Measurements from ENCODE around the gene CASQ1.

Gene CASQ1

GRCh38 chr1:160189649-160190625 lies at the start of gene CASQ1:
CASQ1 (plus strand) TSS chr1:160190575; CDS start chr1:160190752, 177 bp downstream.
- DNase-seq, result no peak

- DNase-seq, result no peak
Measured at GRCh38 chr1:160143695-160144094, 46.7 kb upstream of the CASQ1 start.

- no peak for DNase-seq
Measured at GRCh38 chr1:160144921-160145320, 45.5 kb upstream of the CASQ1 start.

- DNase-seq, result no peak
Measured at GRCh38 chr1:160146107-160146506, 44.3 kb upstream of the CASQ1 start.

GRCh38 chr1:160148121-160148520 lies 42.3 kb upstream of the CASQ1 start:
- DNase-seq, result no peak

- no peak for DNase-seq
Measured at GRCh38 chr1:160149233-160149632, 41.1 kb upstream of the CASQ1 start.

- no peak for DNase-seq
Measured at GRCh38 chr1:160149716-160150115, 40.7 kb upstream of the CASQ1 start.

DNA sequence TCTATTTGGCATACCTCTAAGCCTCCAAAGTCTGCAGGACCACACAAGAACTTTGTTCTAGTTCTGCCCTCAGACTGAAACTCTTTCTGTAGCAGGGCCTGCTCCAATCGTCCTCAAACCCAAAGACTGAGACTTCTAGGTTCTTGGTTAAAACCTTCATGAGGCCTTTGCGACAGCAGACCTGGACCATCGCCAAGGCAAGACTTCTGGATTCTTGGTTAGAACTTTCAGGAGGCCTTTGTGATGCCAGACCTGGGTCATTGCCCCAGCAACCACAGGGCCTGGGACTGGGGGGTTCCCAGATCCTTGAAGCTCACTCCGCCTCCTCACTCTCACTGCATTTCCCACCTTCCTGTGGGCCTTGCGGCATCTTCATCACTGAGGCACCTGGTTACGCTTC lies 39.1 kb upstream of the CASQ1 start, which contains the start of gene ATP1A4:
Gene ATP1A4 (plus strand): TSS at position 301 of the 400 bp plus-strand sequence. CDS start 438 bp downstream, outside the sequence.
- DNase-seq, result no peak

DNA sequence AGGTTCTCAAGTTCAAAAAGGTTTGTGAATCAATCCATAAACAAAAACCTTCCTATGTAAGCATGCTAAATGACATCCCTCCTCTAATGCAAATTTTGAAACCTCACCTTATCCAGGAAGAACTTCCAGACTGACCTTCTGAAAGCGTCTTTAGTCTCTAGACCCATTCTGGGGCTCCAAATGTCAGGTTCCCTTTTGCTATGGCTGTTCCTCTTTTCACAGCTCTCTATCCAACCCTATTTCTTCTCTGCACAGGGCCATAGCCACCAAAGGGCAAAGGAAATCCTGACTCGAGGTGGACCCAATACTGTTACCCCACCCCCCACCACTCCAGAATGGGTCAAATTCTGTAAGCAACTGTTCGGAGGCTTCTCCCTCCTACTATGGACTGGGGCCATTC lies 35.6 kb upstream of the CASQ1 start:
- DNase-seq, result no peak

DNA sequence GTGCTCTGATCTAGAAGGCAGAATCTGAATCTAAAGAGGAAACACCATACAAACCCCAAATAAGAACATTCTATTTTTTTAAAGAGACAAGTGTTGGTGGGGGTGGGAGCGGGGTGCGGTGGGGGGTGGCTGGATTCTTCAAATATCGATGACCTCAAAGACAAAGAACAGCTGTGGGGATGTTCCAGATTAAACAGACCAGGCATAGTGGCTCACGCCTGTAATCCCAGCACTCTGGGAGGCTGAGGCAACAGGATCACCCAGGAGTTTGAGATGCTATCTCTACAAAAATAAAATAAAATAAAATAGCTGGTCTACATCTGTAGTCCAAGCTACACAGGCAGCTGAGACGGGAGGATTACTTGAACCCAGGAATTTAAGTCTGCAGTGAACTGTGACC lies 34.0 kb upstream of the CASQ1 start:
- no peak for DNase-seq

DNA sequence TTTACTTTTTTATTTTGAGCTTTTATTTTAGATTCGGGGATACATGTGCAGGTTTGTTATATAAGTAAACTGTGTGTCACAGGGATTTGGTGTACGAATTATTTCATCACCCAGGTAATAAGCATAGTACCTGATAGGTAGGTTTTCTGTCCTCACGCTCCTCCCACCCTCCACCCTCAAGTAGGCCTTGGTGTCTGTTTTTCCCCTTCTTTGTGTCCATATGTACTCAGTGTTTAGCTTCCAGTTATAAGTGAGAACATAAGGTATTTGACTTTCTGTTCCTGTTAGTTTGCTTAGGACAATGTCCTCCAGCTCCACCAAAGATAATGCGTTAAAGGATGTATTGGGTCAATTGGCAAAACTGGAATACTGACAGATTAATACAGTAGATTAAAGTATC lies 33.2 kb upstream of the CASQ1 start:
- no peak for DNase-seq

- no peak for DNase-seq
Measured at GRCh38 chr1:160158031-160158430, 32.3 kb upstream of the CASQ1 start.

- DNase-seq, result no peak
Measured at GRCh38 chr1:160158534-160158933, 31.8 kb upstream of the CASQ1 start.

DNA sequence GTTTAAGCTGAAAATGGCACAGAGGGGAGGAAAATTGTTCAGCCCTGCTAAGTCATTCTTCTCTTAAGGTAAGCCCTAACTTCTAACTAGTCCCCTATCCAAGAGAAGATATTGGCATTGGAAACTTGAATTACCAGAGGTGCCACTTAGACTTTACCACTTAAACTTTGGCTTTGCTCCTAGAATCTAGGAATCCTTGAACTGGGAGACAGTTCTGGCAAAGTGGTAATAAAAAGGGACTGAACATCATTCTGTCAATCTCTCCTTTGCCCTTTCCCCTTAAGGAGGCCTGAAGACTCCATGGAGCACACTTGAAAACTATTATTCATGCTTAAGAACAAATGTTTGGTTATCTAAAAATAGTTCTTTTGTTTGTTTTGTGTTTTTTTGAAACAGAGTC lies 30.5 kb upstream of the CASQ1 start:
- DNase-seq, result no peak

DNA sequence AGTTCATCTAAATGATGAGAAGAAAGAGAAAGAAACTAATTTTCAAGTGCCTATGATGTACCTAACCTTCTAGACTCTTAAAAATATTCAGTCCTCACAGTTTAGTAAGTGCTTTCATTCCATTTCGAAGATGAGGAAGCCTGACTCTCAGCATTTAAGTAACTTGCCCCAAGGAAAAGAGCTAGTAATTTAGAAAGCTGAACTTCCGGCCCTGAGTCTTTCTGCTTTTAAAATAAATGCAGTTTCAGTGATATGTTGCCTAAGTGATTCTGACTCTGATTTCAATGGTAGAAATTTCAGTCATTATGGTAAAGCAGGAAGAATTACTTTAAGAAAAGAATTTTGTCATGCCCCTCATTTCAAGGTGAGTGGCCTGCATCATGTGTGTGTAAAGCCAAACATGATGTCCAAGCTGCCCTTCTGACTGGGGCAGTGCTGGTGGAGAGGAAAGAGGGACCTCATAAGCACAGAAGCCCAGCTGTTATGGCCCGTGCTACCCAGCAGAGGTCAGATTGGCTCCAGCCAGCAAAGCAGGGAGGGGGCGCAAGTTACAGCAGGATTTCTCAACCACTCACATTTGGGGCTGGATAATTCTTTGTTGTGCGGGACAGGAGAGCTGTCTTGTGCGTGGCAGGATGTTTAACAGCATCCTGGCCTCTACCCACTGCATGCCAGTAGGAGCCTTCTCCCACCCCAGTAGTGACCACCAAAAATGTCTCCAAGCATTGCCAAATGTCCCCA lies 28.2 kb upstream of the CASQ1 start:
- no peak for DNase-seq

DNA sequence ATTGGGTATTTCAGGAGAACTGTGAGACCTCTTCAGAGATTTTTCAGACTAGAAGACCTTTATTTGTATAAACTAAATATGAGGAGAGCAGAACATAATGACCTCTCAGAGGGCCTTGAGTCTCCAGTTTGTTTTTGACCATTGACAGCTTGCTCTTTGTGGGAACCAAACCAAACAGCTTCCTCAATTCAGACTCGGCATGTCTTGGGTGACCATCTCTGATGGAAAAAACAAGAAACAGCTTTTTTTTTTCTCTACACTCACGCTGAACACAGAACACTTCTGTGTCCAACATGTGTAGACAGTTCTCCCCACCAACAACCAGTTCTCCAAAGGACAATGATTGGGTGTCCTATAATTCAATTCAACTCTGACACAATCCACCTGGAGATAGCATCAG lies 27.4 kb upstream of the CASQ1 start:
- DNase-seq, result no peak

DNA sequence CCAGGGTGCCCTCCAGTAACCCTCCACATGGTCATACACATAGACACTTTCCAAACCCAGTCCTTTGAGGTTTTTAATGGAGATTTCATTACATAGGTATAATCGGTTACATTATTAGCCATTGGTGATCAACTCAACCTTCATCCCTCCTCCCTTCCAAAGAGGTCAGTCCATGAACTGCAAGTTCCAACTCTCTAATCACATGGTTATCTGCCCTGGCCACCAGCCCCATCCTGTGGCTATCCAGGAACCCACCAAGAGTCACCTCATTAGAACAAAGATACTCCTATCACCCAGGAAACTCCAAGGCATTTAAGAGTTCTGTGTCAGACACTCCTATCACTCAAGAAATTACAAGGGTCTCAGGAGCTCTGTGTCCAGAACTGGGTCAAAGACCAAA lies 26.8 kb upstream of the CASQ1 start:
- DNase-seq, result no peak

- no peak for DNase-seq
Measured at GRCh38 chr1:160164121-160164520, 26.3 kb upstream of the CASQ1 start.

DNA sequence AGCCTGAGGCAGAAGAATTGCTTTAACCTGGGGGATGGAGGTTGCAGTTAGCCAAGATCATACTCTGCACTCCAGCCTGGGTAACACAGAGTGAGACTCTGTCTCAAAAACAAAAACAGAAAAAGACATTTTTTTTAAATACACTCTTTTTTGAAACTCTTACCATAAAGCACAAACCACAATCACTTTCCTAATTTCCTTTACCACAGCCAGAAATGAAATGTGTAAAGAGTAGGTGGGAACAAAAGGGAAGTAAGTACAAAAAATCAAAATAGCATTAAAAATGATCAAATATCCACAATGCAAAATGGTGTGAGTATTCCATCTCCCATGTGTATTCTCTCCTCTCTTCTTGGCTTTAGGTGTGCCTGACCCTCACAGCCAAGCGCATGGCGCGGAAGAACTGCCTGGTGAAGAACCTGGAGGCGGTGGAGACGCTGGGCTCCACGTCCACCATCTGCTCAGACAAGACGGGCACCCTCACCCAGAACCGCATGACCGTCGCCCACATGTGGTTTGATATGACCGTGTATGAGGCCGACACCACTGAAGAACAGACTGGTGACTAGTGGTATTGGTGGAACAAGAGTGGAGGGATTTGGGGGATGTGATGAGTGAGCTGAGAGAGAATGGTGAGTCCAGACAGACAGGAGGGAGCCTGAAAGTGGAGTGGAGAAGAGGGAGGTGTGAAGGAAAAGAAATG lies 24.1 kb upstream of the CASQ1 start:
- no peak for DNase-seq

DNA sequence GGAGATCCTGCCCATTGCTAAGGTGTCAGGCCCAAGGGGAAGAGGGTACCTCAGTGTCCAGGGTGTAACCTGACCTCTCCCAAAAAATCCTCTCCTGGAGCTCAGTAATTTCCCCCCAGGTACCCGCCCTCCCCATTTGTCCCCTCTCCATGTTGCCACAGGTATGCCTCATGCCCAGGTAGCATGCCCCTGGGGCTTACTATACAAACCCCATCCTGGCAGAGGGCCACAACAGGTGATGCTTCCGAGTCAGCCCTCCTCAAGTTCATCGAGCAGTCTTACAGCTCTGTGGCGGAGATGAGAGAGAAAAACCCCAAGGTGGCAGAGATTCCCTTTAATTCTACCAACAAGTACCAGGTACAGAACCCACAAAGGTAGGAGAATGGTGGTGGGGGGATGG lies 23.3 kb upstream of the CASQ1 start:
- no peak for DNase-seq

- DNase-seq, result no peak
Measured at GRCh38 chr1:160167580-160167979, 22.8 kb upstream of the CASQ1 start.

GRCh38 chr1:160168016-160168415 lies 22.4 kb upstream of the CASQ1 start:
- DNase-seq, result peak in 1 of 2 experiments; percentile 33
